GM12878 (cell line): Measurements from ENCODE around the gene NRDE2. TPM values are rescaled to one million over a fixed set of nuclear protein-coding genes. Genes with fewer than 3 reads are reported as not detected.
A peak's percentile ranks its signal among the peaks of the same experiment; 100 is the strongest.

Experiments used
- EP300 ChIP-seq, 2 experiments: fragments of 150-350 bp in 1 of 2; IDR thresholded peaks; 2 replicates each; pipeline ENCODE4 v1.6.1; 2011 to 2012; ENCODE audit warnings: low read depth in 2 of 2, low read length in 2 of 2, borderline replicate concordance in 1 of 2, improper control_type of control experiment in 1 of 2, inconsistent platforms in 1 of 2; ENCODE audit not compliant: control insufficient read depth in 1 of 2
- MLLT1 ChIP-seq: fragments of 450-650 bp; IDR thresholded peaks from 2 replicates; pipeline ENCODE4 v1.6.1; 2016; ENCODE audit warnings: mild to moderate bottlenecking
- MYC ChIP-seq: IDR thresholded peaks from 2 replicates; pipeline ENCODE4 v1.6.1; 2011; ENCODE audit warnings: mild to moderate bottlenecking, low read length, moderate library complexity, inconsistent platforms; ENCODE audit not compliant: insufficient read depth, insufficient replicate concordance, insufficient read length, severe bottlenecking
- NFIC ChIP-seq: IDR thresholded peaks from 2 replicates; pipeline ENCODE4 v1.6.1; 2012; ENCODE audit warnings: low read depth, mild to moderate bottlenecking, inconsistent platforms, low read length, moderate library complexity
- NFXL1 ChIP-seq: fragments of 450-650 bp; IDR thresholded peaks from 2 replicates; pipeline ENCODE4 v1.6.1; 2017; ENCODE audit warnings: antibody characterized with exemption, mild to moderate bottlenecking, borderline replicate concordance
- NR2C1 ChIP-seq: fragments of 450-650 bp; IDR thresholded peaks from 2 replicates; pipeline ENCODE4 v1.6.1; 2017; ENCODE audit warnings: antibody characterized with exemption, mild to moderate bottlenecking, moderate library complexity
- RELB ChIP-seq: fragments of 450-650 bp; IDR thresholded peaks from 2 replicates; pipeline ENCODE4 v1.6.1; 2017; ENCODE audit warnings: low read depth, mild to moderate bottlenecking, moderate library complexity
- SIX5 ChIP-seq: IDR thresholded peaks from 2 replicates; pipeline ENCODE4 v1.6.1; 2011; ENCODE audit warnings: mild to moderate bottlenecking, low read depth, low read length, moderate library complexity; ENCODE audit not compliant: severe bottlenecking
- SMARCA5 ChIP-seq: fragments of 450-650 bp; IDR thresholded peaks from 2 replicates; pipeline ENCODE4 v1.6.1; 2017; ENCODE audit warnings: mild to moderate bottlenecking
- STAT1 ChIP-seq: fragments of 450-650 bp; conservative IDR thresholded peaks from 2 replicates; pipeline ENCODE4 v1.6.1; 2014; ENCODE audit warnings: antibody characterized with exemption, mild to moderate bottlenecking
- USF2 ChIP-seq: IDR thresholded peaks from 2 replicates; pipeline ENCODE4 v1.6.1; 2011; ENCODE audit warnings: low read depth, low read length, improper control_type of control experiment, borderline replicate concordance
- ZNF217 ChIP-seq: fragments of 450-650 bp; IDR thresholded peaks from 2 replicates; pipeline ENCODE4 v1.6.1; 2017; ENCODE audit warnings: antibody characterized with exemption, mild to moderate bottlenecking
- ZNF687 ChIP-seq: fragments of 450-650 bp; IDR thresholded peaks from 2 replicates; pipeline ENCODE4 v1.6.1; 2017; ENCODE audit warnings: mild to moderate bottlenecking, moderate library complexity
- polyA plus RNA-seq, 11 experiments: library from polyadenylated mRNA; depleted of rRNA in 4 of 11; unstranded in 6 of 11; stranded (reverse) in 5 of 11; fragments of >200 nt; fragmentation: Nextera tagmentation in 4 of 11; fragmentation: Illumina TruSeq in 1 of 11; extraction: Ambion mirVana in 4 of 11; extraction: Trizol in 1 of 11; gene quantifications; 1 replicate in 1 of 11; 2 replicates in 10 of 11; pipeline versions ENCODE4 v1.2.1 to v1.2.3, GENCODE V29; 2011 to 2016; ENCODE audit warnings: inconsistent platforms in 2 of 11, missing spikeins in 2 of 11, low read depth in 1 of 11
- total RNA-seq, 4 experiments: library from RNA; depleted of rRNA in 3 of 4; stranded (reverse); fragments of >200 nt in 3 of 4; fragmentation: Illumina TruSeq in 1 of 4; extraction: Trizol in 1 of 4; gene quantifications; 2 replicates each; pipeline versions ENCODE4 v1.2.1 to v1.2.3, GENCODE V29; 2013 to 2021
- TF ChIP-seq, protein P1 (sequence below): fragments of 450-650 bp; formaldehyde crosslinking; IDR thresholded peaks from 2 replicates; pipeline ENCODE4 v1.4.0; 2020; ENCODE audit warnings: mild to moderate bottlenecking, moderate library complexity

NRDE2 gene
- total and polyA plus RNA-seq, 10 of the 15 experiments (the other 5 are each of a cell fraction or from before 2014, with no cell fraction given): 8.3 to 21.0 (median 13.8) TPM

DNA sequence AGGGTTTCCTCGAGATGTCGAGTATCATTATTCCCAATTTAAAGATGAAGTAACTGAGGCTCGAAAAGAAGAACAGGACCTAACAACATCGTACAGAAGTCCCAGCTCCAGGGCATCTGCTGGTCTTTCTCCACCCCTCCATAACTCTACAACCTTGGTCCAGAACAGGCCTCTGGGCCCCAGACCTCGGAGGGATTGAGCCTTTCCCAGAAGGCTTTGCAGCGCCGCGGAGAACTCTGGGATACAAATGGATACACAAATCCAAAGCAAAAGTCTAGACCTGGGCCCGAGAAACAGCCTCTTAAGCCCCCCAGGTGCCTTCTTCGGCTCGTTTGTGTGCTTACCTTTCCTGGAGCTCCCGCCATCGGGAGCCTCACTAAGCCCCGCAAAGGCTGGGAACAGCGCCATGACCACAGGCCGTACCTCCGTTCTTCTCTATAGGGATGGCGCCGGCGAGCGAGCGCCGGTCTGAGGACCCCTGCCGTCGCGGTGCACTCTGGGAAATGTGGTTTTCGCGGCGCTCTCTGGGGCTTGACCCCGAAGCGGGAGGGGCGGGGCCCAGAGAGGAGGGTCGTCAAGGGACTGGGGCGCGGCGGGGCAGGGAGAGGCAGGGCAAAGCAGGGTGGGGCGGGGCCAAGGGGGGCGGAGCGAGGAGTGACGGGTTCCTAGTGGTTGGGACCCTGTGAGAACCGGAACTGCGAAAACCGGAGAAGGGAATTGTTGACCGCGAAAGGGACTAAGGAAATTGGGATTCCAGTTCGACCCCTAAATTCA is at the start of gene NRDE2 (continued):
- TF ChIP-seq, protein P1, sequence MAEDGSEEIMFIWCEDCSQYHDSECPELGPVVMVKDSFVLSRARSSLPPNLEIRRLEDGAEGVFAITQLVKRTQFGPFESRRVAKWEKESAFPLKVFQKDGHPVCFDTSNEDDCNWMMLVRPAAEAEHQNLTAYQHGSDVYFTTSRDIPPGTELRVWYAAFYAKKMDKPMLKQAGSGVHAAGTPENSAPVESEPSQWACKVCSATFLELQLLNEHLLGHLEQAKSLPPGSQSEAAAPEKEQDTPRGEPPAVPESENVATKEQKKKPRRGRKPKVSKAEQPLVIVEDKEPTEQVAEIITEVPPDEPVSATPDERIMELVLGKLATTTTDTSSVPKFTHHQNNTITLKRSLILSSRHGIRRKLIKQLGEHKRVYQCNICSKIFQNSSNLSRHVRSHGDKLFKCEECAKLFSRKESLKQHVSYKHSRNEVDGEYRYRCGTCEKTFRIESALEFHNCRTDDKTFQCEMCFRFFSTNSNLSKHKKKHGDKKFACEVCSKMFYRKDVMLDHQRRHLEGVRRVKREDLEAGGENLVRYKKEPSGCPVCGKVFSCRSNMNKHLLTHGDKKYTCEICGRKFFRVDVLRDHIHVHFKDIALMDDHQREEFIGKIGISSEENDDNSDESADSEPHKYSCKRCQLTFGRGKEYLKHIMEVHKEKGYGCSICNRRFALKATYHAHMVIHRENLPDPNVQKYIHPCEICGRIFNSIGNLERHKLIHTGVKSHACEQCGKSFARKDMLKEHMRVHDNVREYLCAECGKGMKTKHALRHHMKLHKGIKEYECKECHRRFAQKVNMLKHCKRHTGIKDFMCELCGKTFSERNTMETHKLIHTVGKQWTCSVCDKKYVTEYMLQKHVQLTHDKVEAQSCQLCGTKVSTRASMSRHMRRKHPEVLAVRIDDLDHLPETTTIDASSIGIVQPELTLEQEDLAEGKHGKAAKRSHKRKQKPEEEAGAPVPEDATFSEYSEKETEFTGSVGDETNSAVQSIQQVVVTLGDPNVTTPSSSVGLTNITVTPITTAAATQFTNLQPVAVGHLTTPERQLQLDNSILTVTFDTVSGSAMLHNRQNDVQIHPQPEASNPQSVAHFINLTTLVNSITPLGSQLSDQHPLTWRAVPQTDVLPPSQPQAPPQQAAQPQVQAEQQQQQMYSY (CRISPR knock-in tag): no peak
- TF ChIP-seq RELB (peak; percentile 74; the same call in 1 of the 2 replicates), ZNF687 (peak; percentile 98), SMARCA5 (no peak), EP300 (IDR thresholded peaks at IDR 0.05; ENCODE audit: borderline replicate concordance in 1 of 2, control insufficient read depth in 1 of 2, low read depth in 2 of 2, low read length in 2 of 2) (no peak), USF2 (no peak), SIX5 (peak; percentile 67), STAT1 (no peak), NFIC (peak; percentile 30; the same call in 1 of the 2 replicates), NR2C1 (peak; percentile 85), NFXL1 (no peak), MLLT1 (peak; percentile 57; the same call in 1 of the 2 replicates), MYC (peak; percentile 22), ZNF217 (no peak)
